Mesenchymal stem cell (in vitro differentiated cells and primary cell): Measurements from ENCODE around the gene KCTD2.
"Not testable (repeated sequence)": the region's sequence is repeated elsewhere in the genome, so short reads cannot be mapped to it uniquely, and the experiment has no call there.

ENCODE experiments used
- DNase-seq: peaks from one replicate; pipeline ENCODE4 v3.0.0-alpha.2; 2013
- H2AFZ ChIP-seq: one replicate; pipeline ENCODE4 v1.6.1; 2013; ENCODE audit warnings: low read depth, mild to moderate bottlenecking, control low read depth, inconsistent platforms, low read length, moderate library complexity
- H2AK5ac ChIP-seq: 2 replicates; pipeline ENCODE4 v1.6.1; 2013; ENCODE audit warnings: low read length, moderate library complexity, mild to moderate bottlenecking, inconsistent platforms; ENCODE audit not compliant: severe bottlenecking
- H2BK120ac ChIP-seq: one replicate; pipeline ENCODE4 v1.6.1; 2013; ENCODE audit warnings: low read depth, mild to moderate bottlenecking, inconsistent platforms, low read length, moderate library complexity
- H2BK12ac ChIP-seq, 2 experiments: one replicate each; pipeline ENCODE4 v1.6.1; 2013; ENCODE audit warnings: inconsistent platforms in 2 of 2, low read length in 2 of 2, mild to moderate bottlenecking in 2 of 2, moderate library complexity in 2 of 2, control low read depth in 1 of 2
- H2BK15ac ChIP-seq: one replicate; pipeline ENCODE4 v1.6.1; 2013; ENCODE audit warnings: mild to moderate bottlenecking, low read depth, inconsistent platforms; ENCODE audit not compliant: poor library complexity, severe bottlenecking
- H2BK5ac ChIP-seq: 2 replicates; pipeline ENCODE4 v1.6.1; 2013; ENCODE audit warnings: low read depth, mild to moderate bottlenecking, low read length, control low read depth, inconsistent platforms; ENCODE audit not compliant: poor library complexity, severe bottlenecking
- H3K14ac ChIP-seq, 2 experiments: one replicate each; pipeline ENCODE4 v1.6.1; 2013; ENCODE audit warnings: inconsistent platforms in 2 of 2, low read length in 2 of 2, control low read depth in 1 of 2, mild to moderate bottlenecking in 1 of 2, moderate library complexity in 1 of 2
- H3K18ac ChIP-seq, 2 experiments: one replicate each; pipeline ENCODE4 v1.6.1; 2013; ENCODE audit warnings: inconsistent platforms in 2 of 2, low read length in 2 of 2, control low read depth in 1 of 2, low read depth in 1 of 2, mild to moderate bottlenecking in 1 of 2
- H3K23ac ChIP-seq, 2 experiments: one replicate each; pipeline ENCODE4 v1.6.1; 2013; ENCODE audit warnings: inconsistent platforms in 2 of 2, low read length in 2 of 2, mild to moderate bottlenecking in 2 of 2, moderate library complexity in 2 of 2, control low read depth in 1 of 2
- H3K27ac ChIP-seq: 2 replicates; pipeline ENCODE4 v1.5.1; 2013; ENCODE audit warnings: mild to moderate bottlenecking, moderate library complexity, low read length, control low read depth, inconsistent platforms; ENCODE audit not compliant: poor library complexity, severe bottlenecking
- H3K27me3 ChIP-seq, 2 experiments: 2 replicates each; pipeline versions ENCODE4 v1.6.1 to v1.7.0; 2013; ENCODE audit warnings: low read length in 2 of 2, mild to moderate bottlenecking in 2 of 2, moderate library complexity in 2 of 2, control low read depth in 1 of 2, inconsistent platforms in 1 of 2; ENCODE audit not compliant: control insufficient read depth in 1 of 2, insufficient read depth in 1 of 2
- H3K36me3 ChIP-seq, 2 experiments: 2 replicates each; pipeline versions ENCODE4 v1.6.1 to v1.7.0; 2013; ENCODE audit warnings: low read length in 2 of 2, control low read depth in 1 of 2, inconsistent platforms in 1 of 2, low read depth in 1 of 2, mild to moderate bottlenecking in 1 of 2; ENCODE audit not compliant: insufficient read depth in 2 of 2, control insufficient read depth in 1 of 2
- H3K4ac ChIP-seq, 2 experiments: one replicate each; pipeline ENCODE4 v1.6.1; 2013; ENCODE audit warnings: inconsistent platforms in 2 of 2, low read length in 2 of 2, mild to moderate bottlenecking in 2 of 2, moderate library complexity in 2 of 2, control low read depth in 1 of 2, low read depth in 1 of 2
- H3K4me1 ChIP-seq: 2 replicates; pipeline ENCODE4 v1.6.1; 2013; ENCODE audit warnings: low read depth, low read length, control low read depth; ENCODE audit not compliant: control insufficient read depth, insufficient read depth
- H3K4me2 ChIP-seq: 2 replicates; pipeline ENCODE4 v1.6.1; 2013; ENCODE audit warnings: low read length, mild to moderate bottlenecking, inconsistent platforms; ENCODE audit not compliant: poor library complexity, severe bottlenecking
- H3K4me3 ChIP-seq, 2 experiments: 2 replicates each; pipeline versions ENCODE4 v1.5.1 to v1.7.0; 2013; ENCODE audit warnings: low read length in 2 of 2, mild to moderate bottlenecking in 2 of 2, control low read depth in 1 of 2, low read depth in 1 of 2; ENCODE audit not compliant: insufficient read depth in 1 of 2
- H3K79me1 ChIP-seq: replicated peaks from 2 replicates; pipeline ENCODE4 v1.6.1; 2013; ENCODE audit warnings: mild to moderate bottlenecking, control low read depth, low read length, inconsistent platforms; ENCODE audit not compliant: poor library complexity, severe bottlenecking
- H3K9ac ChIP-seq: 2 replicates; pipeline ENCODE4 v1.7.0; 2013; ENCODE audit warnings: mild to moderate bottlenecking, low read length, moderate library complexity
- H3K9me3 ChIP-seq: 2 replicates; pipeline ENCODE4 v1.7.0; 2013; ENCODE audit warnings: mild to moderate bottlenecking, low read length; ENCODE audit not compliant: control insufficient read depth
- H4K8ac ChIP-seq: one replicate; pipeline ENCODE4 v1.6.1; 2013; ENCODE audit warnings: inconsistent platforms, mild to moderate bottlenecking, low read length, moderate library complexity
- H4K91ac ChIP-seq: one replicate; pipeline ENCODE4 v1.6.1; 2013; ENCODE audit warnings: mild to moderate bottlenecking, low read length, inconsistent platforms
- WGBS: methylation state at CpG from one replicate; pipeline ENCODE4 v1.1.7; 2013; ENCODE audit warnings: mixed read lengths; 5-methylcytosine and 5-hydroxymethylcytosine counted together

The KCTD2 gene

GRCh38 chr17:75043789-75044188, 3.2 kb upstream of the KCTD2 start:
- not testable (repeated sequence) for H4K91ac ChIP-seq, H3K9ac ChIP-seq, H2BK12ac ChIP-seq, H3K9me3 ChIP-seq, H4K8ac ChIP-seq, H3K4me3 ChIP-seq, H2AK5ac ChIP-seq, DNase-seq, H2BK120ac ChIP-seq, H2BK15ac ChIP-seq, H3K23ac ChIP-seq, H3K27ac ChIP-seq, H3K18ac ChIP-seq, H3K14ac ChIP-seq, H3K4me2 ChIP-seq, H3K4ac ChIP-seq, H2BK5ac ChIP-seq, H3K4me1 ChIP-seq, H2AFZ ChIP-seq, H3K27me3 ChIP-seq
- 76% methylated on average over 5 of the region's 5 CpGs for WGBS
- Histone ChIP-seq H3K79me1 (peaks cover 17% of the 10 kb centered on the region), H3K36me3 (peaks cover 25 to 36% of the 10 kb centered on the region in 2 experiments)

GRCh38 chr17:75044716-75045115, 2.3 kb upstream of the KCTD2 start:
- DNase-seq = no peak
- H4K8ac ChIP-seq = no peak overlapping the region
- no peaks in the 10 kb centered on the region for H3K27me3 ChIP-seq
- H3K4me1 ChIP-seq = peaks cover 4% of the 10 kb centered on the region
- H3K27ac ChIP-seq = no peak overlapping the region
- H3K9me3 ChIP-seq = no peaks in the 10 kb centered on the region
- H2AK5ac ChIP-seq = no peak overlapping the region
- H3K9ac ChIP-seq = no peak overlapping the region
- no peak overlapping the region for H2AFZ ChIP-seq
- 59% methylated on average over 7 of the region's 7 CpGs for WGBS
- no peak overlapping the region for H2BK5ac ChIP-seq
- no peak overlapping the region for H4K91ac ChIP-seq
- H3K18ac ChIP-seq = no peak overlapping the region
- H3K36me3 ChIP-seq = peaks cover 20 to 34% of the 10 kb centered on the region in 2 experiments
- H3K4me3 ChIP-seq = no peak overlapping the region
- H2BK12ac ChIP-seq = no peak overlapping the region
- no peak overlapping the region for H3K4me2 ChIP-seq
- H2BK15ac ChIP-seq = no peak overlapping the region
- H3K23ac ChIP-seq = no peak overlapping the region
- no peak overlapping the region for H3K4ac ChIP-seq
- H3K79me1 ChIP-seq = peaks cover 18% of the 10 kb centered on the region
- H3K14ac ChIP-seq = no peak overlapping the region
- no peak overlapping the region for H2BK120ac ChIP-seq

GRCh38 chr17:75045946-75046406, 1.0 kb upstream of the KCTD2 start:
- not testable (repeated sequence) for H2BK12ac ChIP-seq, H3K23ac ChIP-seq, H3K18ac ChIP-seq, H2BK5ac ChIP-seq, H3K4me1 ChIP-seq, H2AK5ac ChIP-seq, H3K14ac ChIP-seq, H3K27me3 ChIP-seq, H3K9me3 ChIP-seq, H2BK120ac ChIP-seq, H2AFZ ChIP-seq, H4K8ac ChIP-seq, H4K91ac ChIP-seq, H2BK15ac ChIP-seq
- H3K4ac ChIP-seq = peak overlapping the region in 1 of 2 experiments; percentile 87
- WGBS = 3% methylated on average over 25 of the region's 25 CpGs
- DNase-seq = peak; percentile 23
- peaks cover 13 to 31% of the 10 kb centered on the region in 2 experiments for H3K36me3 ChIP-seq
- peak overlapping the region; percentile 71 for H3K4me2 ChIP-seq
- H3K4me3 ChIP-seq = peak overlapping the region; percentile 96 to 100
- H3K9ac ChIP-seq = peak overlapping the region; percentile 100
- H3K27ac ChIP-seq = peak overlapping the region; percentile 93
- peaks cover 16% of the 10 kb centered on the region for H3K79me1 ChIP-seq

GRCh38 chr17:75047398-75048098, 523 bp downstream of the KCTD2 start:
- under 1% methylated on average over 37 of the region's 38 CpGs for WGBS
- H3K27me3 ChIP-seq = no peaks in the 10 kb centered on the region
- H2AK5ac ChIP-seq = no peak overlapping the region
- H3K79me1 ChIP-seq = peaks cover 17% of the 10 kb centered on the region
- H4K8ac ChIP-seq = peak overlapping the region; percentile 70
- H2BK12ac ChIP-seq = peak overlapping the region in 1 of 2 experiments; percentile 72
- peak overlapping the region; percentile 75 to 88 for H3K4ac ChIP-seq
- peak overlapping the region; percentile 95 for H2BK15ac ChIP-seq
- peak overlapping the region; percentile 78 for H2BK120ac ChIP-seq
- peak overlapping the region; percentile 94 for H2AFZ ChIP-seq
- H3K23ac ChIP-seq = peak overlapping the region in 1 of 2 experiments; percentile 91
- peak overlapping the region; percentile 92 to 94 for H3K18ac ChIP-seq
- no peak overlapping the region for H3K27ac ChIP-seq
- H3K4me1 ChIP-seq = peaks cover 4% of the 10 kb centered on the region
- no peaks in the 10 kb centered on the region for H3K9me3 ChIP-seq
- peak overlapping the region; percentile 94 for H3K4me2 ChIP-seq
- DNase-seq = peak; percentile 20
- H3K4me3 ChIP-seq = peak overlapping the region; percentile 92 to 96
- H4K91ac ChIP-seq = peak overlapping the region; percentile 81
- peak overlapping the region; percentile 68 for H2BK5ac ChIP-seq
- peaks cover 3 to 28% of the 10 kb centered on the region in 2 experiments for H3K36me3 ChIP-seq
- H3K9ac ChIP-seq = peak overlapping the region; percentile 89
- H3K14ac ChIP-seq = peak overlapping the region in 1 of 2 experiments; percentile 95
